A549 (cell line): ENCODE measurements around the gene OR51A2.

Experiments
- ELK1 ChIP-seq: fragments of 150-350 bp; IDR thresholded peaks from 2 replicates; pipeline ENCODE4 v1.6.1; 2014; ENCODE audit warnings: low read depth, mild to moderate bottlenecking, low read length
- EP300 ChIP-seq, 2 experiments: fragments of >200 bp; sonication (Bioruptor Twin); formaldehyde crosslinking; IDR thresholded peaks; 2 replicates in 1 of 2; 3 replicates in 1 of 2; pipeline ENCODE4 v1.6.1; 2016 to 2017
- JUN ChIP-seq, 2 experiments: fragments of >200 bp; sonication (Bioruptor Twin); formaldehyde crosslinking; IDR thresholded peaks; 2 replicates in 1 of 2; 3 replicates in 1 of 2; pipeline ENCODE4 v1.6.1; 2016 to 2017
- KDM1A ChIP-seq: fragments of 200-600 bp; sonication (generic); IDR thresholded peaks from 2 replicates; pipeline ENCODE4 v1.6.1; 2016; ENCODE audit warnings: low read depth, mild to moderate bottlenecking
- MAFK ChIP-seq: fragments of 450-650 bp; IDR thresholded peaks from 2 replicates; pipeline ENCODE4 v1.6.1; 2014; ENCODE audit not compliant: partially characterized antibody
- MAX ChIP-seq: IDR thresholded peaks from 2 replicates; pipeline ENCODE4 v1.6.1; 2012
- MAZ ChIP-seq: fragments of 150-350 bp; IDR thresholded peaks from 2 replicates; pipeline ENCODE4 v1.6.1; 2014; ENCODE audit warnings: antibody characterized with exemption, low read depth, low read length, borderline replicate concordance
- POLR2A ChIP-seq: IDR thresholded peaks from 2 replicates; pipeline ENCODE4 v1.6.1; 2012; ENCODE audit warnings: mild to moderate bottlenecking, low read length
- RAD21 ChIP-seq, 2 experiments: fragments of >200 bp in 1 of 2; sonication (Bioruptor Twin) in 1 of 2; formaldehyde crosslinking in 1 of 2; IDR thresholded peaks in 1 of 2; conservative IDR thresholded peaks in 1 of 2; 2 replicates in 1 of 2; 3 replicates in 1 of 2; pipeline ENCODE4 v1.6.1; 2012 to 2018; ENCODE audit warnings: inconsistent platforms in 1 of 2
- RNF2 ChIP-seq: fragments of 200-600 bp; sonication (generic); IDR thresholded peaks from 2 replicates; pipeline ENCODE4 v1.6.1; 2016; ENCODE audit warnings: low read depth, mild to moderate bottlenecking, antibody characterized with exemption, moderate library complexity, borderline replicate concordance
- TF ChIP-seq, protein P1 (sequence below): fragments of >200 bp; sonication (Bioruptor Twin); formaldehyde crosslinking; IDR thresholded peaks from 3 replicates; pipeline ENCODE4 v1.5.1; 2016

DNA sequence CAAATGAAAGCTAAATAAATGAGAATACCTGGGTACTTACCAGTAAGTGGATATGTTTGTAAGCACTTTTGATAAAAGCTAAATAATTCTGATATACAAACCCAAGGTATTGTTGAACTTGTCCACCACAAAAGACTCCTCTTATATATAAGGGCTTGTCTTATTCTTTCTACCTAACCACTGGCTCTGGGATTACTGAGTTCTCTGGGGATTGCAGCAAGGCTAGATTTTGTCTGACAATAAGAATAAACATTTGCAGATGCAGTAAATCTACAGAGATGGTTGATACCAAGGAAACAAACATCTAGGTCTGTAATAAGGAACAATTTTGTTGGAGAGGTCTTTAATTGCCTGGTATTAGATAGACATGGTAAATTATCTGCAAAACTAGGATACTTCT, 8.0 kb downstream of the OR51A2 start, which contains the start of gene OR51A4:
- TF ChIP-seq POLR2A (no peak), RAD21 (conservative IDR thresholded peaks at IDR 0.05 in 1 of 2, IDR thresholded peaks at IDR 0.05 in 1 of 2) (no peak), MAFK (no peak), ELK1 (no peak), MAZ (no peak), JUN (IDR thresholded peaks at IDR 0.05) (no peak), RNF2 (no peak), MAX (no peak), KDM1A (no peak), EP300 (IDR thresholded peaks at IDR 0.05) (no peak)
- TF ChIP-seq, protein P1, sequence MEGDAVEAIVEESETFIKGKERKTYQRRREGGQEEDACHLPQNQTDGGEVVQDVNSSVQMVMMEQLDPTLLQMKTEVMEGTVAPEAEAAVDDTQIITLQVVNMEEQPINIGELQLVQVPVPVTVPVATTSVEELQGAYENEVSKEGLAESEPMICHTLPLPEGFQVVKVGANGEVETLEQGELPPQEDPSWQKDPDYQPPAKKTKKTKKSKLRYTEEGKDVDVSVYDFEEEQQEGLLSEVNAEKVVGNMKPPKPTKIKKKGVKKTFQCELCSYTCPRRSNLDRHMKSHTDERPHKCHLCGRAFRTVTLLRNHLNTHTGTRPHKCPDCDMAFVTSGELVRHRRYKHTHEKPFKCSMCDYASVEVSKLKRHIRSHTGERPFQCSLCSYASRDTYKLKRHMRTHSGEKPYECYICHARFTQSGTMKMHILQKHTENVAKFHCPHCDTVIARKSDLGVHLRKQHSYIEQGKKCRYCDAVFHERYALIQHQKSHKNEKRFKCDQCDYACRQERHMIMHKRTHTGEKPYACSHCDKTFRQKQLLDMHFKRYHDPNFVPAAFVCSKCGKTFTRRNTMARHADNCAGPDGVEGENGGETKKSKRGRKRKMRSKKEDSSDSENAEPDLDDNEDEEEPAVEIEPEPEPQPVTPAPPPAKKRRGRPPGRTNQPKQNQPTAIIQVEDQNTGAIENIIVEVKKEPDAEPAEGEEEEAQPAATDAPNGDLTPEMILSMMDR = no peak
